Stimulated activated CD4-positive, alpha-beta T cell treated with anti-CD3 and anti-CD28 coated beads, TNF-alpha, amount 100 ng/mL, for 4 hours (primary cell): ENCODE data around the gene WDPCP.
"Not testable (repeated sequence)": the region's sequence is repeated elsewhere in the genome, so short reads cannot be mapped to it uniquely, and the experiment has no call there.

Experiments
- DNase-seq, 3 experiments: peaks; one replicate each; pipeline ENCODE4 v3.0.0-alpha.2; 2020; ENCODE audit warnings: low read depth in 3 of 3

The WDPCP gene

DNA sequence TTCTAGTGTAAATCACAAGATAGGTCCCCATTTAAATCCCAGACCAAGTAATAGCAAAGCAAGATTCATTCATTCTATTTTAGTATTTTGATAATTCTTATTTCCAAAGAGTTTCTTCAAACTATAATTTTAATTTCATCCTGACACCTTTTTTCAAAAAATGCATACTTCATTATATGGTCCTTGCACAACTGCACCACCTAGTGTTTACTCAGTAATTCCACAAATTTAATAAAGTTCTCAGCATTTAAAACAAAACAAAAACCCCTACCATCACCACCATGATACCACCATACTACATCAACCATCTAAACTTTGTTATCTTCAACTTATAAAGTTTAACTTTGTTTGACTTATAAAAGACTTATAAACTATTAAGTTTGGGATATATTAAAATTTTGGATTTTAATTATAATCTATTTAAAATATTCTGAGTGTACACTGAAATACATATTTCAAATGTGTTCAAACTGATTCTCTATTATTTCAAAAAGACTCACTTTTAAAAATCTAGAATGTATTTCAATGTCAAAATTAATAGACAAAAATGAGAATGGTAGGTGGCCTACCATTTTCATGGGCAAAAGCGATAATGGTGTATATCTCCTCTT, 44.2 kb downstream of the WDPCP start:
- no peak for DNase-seq

DNA sequence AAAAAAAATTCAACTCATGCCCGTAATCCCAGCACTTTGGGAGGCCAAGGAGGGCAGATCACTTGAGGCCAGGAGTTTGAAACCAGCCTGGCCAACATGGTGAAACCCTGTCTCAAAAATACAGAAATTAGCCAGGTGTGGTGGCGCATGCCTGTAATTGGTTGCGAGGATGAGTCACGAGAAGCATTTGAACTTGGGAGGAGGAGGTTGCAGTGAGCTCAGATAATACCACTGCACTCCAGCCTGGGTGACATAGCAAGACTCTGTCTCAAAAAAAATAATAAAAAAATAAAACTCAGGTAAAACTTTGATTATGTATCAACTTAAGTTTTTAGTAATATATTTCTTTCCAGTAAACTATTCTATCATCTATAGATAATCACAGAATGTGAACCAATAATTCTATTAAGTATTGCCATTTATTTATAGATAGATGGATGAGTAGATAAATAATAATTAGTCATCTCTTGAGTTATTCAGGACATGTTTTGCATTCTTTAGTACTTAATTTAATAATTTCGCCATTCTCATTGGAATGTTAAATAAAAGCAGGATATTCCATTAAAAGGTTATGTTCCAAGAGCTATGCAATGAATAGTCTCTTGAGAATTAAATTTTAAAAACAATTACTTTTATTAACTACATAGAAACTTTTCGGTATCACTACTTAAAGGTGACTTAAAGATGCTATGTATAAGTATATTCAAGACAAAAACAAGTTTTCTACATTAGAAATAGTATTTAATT, 48.7 kb downstream of the WDPCP start:
- no peak for DNase-seq

DNA sequence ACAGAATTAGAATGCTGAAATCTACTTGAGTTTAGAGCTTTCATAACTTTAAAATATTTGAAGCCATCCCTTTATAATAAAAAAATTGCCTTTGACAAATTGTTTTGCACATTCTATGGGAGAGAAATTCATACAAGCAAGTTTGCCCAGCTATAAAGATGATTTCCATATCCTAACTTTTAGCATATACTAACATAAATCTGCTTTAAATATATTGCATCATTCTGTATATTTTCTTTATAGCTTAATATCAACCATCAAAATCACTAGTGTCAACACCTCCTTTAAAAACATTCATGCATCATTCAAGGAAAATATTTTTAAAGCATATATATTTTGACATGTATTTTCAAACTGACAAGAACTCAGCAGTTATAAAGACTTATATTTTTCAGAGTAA, 49.9 kb downstream of the WDPCP start:
- no peak for DNase-seq

DNA sequence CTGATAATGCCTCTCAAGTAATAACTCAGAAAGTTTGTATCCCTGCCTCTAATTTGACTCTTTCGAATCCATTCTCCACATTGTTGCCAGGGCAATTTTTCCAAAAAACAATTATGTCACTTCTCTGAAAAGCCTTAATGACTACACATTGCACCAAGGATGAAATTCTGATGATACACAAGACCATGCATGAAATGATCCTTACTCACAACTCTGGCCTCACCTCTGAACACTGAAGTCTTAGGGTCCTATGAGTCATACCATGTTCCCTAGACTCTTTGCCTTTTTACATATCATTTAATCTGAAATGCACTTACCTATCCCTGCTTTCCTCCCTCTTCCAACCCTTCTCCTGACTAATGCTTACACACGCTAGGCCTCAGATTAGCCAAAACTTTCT, 51.0 kb downstream of the WDPCP start:
- DNase-seq: no peak

DNA sequence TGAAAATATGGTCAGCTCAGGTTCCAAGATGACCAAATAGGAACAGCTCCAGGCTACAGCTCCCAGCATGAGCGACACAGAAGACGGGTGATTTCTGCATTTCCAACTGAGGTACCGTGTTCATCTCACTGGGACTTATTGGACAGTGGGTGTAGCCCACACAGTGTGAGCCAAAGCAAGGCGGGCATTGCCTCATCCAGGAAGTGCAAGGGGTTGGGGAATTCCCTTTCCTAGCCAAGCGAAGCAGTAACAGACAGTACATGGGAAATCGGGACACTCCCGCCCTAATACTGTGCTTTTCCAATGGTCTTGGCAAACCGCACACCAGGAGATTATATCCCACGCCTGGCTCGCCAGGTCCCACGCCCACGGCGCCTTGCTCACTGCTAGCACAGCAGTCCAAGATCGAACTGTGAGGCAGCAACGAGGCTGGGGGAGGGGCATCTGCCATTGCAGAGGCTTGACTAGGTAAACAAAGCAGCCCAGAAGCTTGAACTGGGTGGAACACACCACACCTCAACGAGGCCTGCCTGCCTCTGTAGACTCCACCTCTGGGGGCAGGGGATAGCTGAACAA, 57.5 kb downstream of the WDPCP start:
- DNase-seq: no peak

DNA sequence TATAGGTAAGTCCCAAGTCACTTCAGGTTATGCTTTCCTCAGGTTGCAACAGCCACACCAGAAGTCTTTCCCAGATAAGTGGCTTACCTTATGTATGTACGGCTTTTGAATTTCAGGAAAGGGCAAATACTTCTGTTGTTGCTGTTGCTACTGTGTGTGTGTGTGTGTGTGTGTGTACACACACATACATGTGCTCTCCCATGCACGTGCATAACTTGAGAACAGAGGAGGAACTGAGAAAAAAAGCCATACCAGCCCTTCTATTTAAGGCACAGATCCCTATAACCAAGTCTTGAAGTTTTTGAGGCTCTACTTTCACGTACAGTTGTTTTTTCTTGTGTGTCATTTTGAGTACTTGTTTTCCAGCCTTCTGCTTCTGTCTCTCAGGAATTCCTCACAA, 62.4 kb downstream of the WDPCP start:
- DNase-seq: no peak

DNA sequence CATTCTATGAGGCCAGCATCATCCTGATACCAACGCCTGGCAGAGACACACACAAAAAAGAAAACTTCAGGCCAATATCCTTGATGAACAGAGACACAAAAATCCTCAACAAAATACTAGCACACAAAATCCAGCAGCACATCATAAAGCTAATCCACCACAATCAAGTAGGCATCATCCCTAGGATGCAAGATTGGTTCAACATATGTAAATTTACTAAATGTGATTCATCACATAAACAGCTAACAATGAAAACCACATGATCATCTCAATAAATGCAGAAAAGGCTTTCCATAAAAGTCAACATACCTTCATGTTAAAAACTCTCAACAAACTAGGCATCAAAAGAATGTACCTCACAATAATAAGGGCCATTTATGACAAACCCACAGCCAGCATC, 65.3 kb downstream of the WDPCP start:
- DNase-seq: no peak

DNA sequence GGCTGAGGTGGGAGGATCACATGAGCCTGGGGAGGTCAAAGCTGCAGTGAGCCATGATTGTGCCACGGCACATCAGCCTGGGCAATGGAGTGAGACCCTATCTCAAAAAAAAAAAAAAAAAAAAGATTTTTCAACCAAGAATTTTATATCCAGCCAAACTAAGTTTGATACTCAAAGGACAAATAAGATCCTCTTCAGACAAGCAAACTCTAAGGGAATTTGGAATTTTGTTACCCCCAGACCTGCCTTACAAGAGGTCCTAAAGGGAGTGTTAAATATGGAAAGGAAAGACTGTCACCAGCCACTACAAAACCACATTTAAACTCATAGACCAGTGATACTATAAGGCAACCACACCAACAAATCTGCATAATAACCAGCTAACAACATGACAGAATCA, 67.5 kb downstream of the WDPCP start:
- no peak for DNase-seq

DNA sequence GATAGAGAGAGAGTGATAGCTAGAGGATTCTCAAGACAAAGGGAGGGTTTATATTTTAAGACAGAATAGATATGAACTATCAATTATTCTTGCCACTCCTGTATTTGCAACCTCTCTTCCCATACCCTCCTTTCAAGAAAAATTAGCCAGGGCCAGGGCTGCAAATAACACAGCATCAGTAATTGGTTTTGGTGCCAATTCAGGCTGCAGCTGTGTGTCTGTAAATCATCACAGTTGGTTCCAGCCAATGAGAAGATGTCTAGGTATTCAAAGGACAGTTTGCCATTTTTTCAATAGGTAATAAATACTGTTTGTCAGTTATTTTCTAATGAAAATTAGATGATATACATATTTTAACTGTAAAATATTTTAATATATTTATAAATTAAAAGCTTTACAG, 73.5 kb downstream of the WDPCP start:
- DNase-seq: no peak

DNA sequence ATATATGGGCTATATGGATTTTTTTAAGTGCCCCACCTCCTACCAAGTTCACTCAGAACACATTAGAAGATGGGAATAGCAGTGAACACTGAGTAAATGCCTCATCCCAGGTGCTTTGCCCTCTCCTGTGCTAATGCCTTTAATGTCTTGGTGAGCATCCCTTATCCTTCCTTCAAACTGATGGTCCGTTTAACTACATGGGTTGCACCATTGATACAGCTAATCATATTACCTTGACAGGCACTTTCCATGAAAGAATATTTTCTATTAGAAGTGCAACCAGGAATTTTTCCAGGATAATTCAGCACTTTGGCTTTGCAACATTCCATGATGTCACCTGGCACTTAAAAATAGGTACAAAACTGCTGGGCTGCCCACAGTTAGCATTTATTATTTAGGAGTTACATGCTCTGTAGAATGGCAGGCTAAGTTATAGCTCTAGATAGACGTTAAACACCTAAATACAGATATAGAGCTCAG, 74.0 kb downstream of the WDPCP start:
- no peak for DNase-seq

DNA sequence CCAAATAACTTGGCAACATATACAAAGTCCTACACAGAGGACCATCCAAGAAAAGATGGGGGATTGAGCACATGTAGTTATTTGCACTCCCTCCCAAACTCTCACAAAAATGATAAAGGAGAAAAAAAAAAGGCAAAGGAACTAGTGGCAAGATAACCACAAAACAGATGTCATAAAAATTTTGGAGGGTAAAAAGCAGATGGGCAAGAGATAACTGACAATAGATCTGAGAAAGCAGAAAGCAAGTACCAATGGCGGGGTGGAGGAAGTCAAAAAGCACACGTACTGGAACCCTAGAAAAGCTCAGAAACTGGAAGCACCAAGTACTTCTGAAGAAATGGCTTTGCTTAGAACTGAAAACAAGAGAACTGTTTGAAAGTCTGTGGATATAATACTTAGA, 82.0 kb downstream of the WDPCP start:
- no peak for DNase-seq

DNA sequence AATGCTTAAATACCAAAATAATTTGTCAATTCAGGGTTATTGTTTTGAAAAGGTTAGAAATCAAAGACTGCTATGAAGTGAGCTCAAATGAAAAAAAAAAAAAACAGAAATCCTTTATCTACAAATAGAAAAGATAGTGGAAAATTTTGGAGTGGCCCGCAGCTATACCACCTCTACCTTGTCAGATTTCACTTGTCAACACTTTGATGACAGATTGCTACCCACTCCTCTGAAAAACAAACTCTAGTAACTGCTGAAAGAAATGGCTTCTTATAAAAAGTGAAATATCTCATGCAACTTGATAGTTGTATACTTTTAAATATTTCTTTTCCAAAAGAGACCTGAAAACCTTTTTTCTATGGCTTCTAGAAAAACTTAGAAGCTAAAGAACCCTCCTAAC, 84.5 kb downstream of the WDPCP start:
- no peak for DNase-seq

DNA sequence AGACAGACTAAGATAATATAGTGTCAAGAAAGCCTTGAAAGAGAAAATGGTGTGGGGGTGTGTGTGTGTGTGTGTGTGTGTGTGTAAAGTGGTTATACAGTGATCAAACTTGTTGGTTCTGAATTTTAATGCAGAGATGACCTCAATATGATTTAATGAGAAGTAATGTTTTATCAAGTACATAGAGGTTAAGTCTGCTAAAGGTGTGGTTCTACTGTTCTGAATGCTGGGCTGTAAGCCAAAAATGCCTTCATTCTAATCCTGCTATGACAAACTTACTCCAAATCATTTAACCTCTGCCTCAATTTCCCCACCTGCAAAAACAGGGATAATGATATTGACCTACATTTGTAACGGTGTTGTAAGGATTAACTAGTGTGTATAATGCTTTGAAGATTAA, 87.9 kb downstream of the WDPCP start:
- DNase-seq: no peak

DNA sequence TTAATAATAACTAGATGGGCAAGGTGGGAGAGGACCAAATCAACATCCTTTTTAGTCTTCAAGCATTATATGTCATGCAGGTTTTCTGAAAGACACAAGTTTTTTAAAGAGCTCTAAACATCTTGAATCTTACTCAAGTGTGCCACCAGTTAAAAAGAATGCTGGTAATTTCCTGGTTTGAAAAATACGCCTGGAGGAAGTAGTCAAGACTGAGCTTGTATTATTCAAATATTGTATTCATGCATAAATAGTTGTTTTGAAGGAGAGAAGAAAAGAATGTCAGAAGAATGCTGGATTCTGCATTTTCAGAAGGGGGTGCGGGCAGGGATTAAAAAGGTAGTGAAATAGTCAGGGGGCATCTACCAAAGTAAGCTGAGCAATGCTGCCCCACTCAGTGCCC, 90.7 kb downstream of the WDPCP start:
- DNase-seq: no peak

DNA sequence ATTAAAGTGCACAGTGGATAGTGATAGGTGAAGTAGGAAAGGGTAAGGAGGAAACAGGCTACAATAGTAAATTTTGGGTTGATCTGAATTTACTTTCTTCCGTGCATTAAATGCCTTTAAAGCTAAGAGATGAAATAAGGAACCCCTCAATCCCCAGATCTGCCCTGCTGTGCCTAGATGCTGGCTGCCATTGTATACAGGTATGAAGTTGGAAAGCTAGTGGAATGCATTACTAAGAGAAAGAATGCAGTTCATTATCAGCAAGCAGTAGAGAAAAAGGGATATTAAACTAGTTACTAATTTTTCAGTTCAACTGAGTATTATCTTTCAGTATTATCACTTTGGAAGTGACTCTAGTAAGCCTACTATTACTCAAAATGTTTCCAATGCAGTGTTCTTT, 93.3 kb downstream of the WDPCP start:
- no peak for DNase-seq

DNA sequence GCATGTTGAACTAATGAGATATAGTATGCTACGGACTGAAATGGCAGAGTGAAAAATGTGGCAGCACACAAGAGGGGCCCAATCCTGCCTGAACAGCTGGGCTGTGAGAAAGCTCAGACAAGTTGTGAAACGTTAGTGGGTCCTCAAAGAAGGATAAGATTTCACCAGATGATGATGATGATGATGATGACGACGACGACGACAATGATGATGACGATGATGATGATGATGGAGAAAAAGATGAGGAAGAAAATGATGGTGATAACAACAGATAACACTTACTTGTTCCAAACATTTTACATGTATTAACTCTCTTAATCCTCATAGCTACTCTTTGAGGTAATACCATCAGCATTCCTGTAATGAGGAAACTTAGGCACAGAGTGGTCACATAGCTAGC, 94.2 kb downstream of the WDPCP start:
- no peak for DNase-seq

DNA sequence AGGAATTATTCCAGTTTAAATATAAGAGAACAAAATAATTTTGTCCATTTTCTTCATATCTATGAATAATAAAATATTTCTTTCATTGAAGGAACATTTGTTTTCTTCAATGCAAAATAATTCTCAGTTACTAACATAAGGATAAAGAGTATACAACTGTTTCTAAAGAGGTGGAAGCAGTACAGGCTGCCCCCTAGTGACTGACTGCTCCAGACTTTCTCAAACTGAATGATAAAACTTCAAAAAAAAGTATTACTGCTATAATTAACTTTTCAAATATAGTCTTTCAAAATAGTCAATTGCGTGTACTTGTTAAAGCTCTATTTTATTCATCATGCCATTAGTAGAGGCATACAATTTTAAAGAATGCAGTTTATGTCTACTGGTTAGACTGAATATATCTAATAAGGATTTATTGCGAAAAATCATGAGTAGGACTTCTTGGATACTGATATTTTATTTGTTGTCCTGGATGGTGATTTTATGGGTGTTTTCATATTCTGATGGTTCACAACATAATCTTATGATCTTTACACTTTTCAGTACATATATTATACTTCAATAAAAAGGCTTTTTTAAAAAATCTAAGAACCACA, 100.1 kb downstream of the WDPCP start:
- DNase-seq: no peak

DNA sequence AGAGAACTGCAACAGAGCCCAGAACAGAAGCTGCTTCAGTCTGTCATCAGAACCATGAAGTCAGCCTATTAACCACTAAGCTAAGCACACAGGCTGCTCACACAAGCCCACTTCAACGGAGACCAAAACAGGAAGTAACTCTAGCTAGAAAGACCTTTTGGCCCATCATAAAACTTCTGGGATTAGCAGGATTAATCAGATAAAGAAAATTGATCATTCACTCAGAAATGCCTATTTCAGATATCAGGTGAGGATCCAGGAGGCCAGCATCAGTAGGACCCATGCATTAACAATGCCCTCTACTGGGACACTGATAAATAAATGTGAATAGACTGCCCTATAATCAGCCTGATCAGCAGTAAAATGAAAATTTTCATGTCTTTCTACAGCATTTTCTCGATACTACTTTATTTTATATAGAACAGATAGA, 101.4 kb downstream of the WDPCP start:
- no peak for DNase-seq

DNA sequence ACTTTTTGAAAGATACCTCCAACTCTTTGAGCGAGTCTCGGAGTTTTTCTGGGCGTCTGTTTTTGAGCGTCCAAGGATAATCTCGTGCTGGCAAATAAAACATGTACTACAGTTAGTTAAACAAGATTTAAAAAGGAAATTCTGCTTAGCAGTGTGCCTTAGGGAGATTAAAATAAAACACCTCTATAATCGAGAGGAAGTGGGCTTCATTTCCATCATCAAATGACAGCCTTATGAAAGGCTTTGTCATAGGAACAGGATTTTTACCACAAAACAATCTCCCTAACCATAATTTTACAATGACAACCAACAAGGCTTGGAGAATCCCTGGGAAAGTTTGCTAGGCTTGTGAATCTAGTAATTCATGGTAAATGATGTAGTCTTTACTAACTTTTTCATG, 103.4 kb downstream of the WDPCP start:
- DNase-seq: no peak

DNA sequence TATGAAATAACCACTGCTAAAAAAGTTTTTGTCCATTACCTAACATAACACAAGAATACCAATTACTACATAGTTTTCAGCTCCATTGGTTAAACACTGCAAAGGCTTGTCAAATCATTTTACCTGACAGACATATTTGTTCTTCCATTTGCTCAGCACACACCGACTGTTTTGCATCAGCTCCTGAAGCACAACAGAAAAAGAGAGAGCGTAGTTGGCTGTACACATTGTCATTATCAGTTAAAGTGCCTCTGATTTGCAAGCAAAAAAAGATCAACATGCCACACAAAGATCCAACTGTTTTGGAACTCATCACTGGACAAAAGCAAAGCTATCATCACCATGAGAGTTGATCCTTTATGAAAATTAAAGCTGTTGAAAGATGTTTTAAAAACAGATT, 103.8 kb downstream of the WDPCP start:
- DNase-seq: no peak

DNA sequence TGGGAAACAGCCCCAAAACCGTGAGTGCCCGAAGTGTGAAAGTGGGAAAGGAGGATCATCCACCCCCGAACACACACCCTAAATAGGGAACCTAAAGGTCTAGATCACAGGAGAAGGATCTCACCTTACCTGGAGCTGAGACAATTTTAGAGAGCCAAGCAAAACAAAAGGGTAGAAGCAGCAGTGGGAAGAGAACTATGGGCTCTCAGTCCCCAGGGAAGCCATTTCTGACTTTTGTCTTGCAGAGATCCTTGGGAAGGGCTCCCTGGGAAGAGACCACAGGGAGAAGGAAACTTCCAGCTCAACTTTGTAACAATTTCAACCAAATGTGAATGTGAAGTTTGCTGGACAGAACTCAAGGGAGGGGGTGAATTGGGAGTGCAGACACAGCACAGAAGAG, 110.6 kb downstream of the WDPCP start:
- DNase-seq: no peak

DNA sequence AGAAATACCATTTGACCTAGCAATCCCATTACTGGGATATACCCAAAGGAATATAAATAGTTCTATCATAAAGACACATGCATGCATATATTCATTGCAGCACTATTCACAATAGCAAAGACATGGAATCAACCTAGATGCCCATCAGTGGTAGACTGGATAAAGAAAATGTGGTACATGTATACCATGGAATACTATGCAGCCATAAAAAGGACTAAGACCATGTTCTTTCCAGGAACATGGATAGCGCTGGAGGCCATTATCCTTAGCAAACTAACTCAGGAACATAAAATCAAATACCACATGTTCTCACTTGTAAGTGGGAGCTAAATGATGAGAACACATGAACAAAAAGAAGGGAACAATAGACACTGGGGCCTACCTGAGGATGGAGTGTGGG, 119.0 kb downstream of the WDPCP start:
- not testable (repeated sequence) for DNase-seq

DNA sequence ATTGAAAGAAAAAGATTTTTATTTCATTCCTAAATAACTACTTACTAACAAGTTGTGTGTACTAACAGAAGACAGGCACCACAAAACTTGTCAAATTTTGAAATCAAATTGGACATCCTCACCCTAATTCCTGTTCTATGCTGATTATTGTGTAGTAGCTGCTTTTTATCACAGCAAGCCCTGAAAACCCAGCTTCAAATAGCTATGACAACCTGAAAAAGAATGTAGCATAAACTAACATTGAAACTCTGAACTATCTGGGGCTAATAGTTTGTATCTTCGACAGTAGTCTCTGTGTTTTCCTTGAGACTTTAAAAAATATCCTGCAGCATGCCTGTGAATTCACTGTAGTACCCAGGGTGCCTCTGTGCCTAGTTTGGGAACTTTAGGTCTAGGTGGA, 122.6 kb downstream of the WDPCP start:
- no peak for DNase-seq
